GM11168 (cell line): ENCODE data around the gene TEX19.
"Not testable (repeated sequence)": the region's sequence is repeated elsewhere in the genome, so short reads cannot be mapped to it uniquely, and the experiment has no call there.

Experiments
- in situ Hi-C: fragments of 300-500 bp; cut with MboI; formaldehyde crosslinking; loops from one replicate; pipeline ENCODE4 v1.12.0; 2022; ENCODE audit warnings: low sequenced_read_pairs; ENCODE audit not compliant: unreplicated experiment

Gene TEX19

GRCh38 chr17:82333279-82334171 is 25.5 kb upstream of the TEX19 start, which contains the start of gene SECTM1:
SECTM1 (minus strand) TSS chr17:82333766; CDS start chr17:82327240, 6,526 bp downstream.
- in situ Hi-C loops: no loop called here

GRCh38 chr17:82334204-82334621 is 24.8 kb upstream of the TEX19 start:
- in situ Hi-C loops: no loop called here

DNA sequence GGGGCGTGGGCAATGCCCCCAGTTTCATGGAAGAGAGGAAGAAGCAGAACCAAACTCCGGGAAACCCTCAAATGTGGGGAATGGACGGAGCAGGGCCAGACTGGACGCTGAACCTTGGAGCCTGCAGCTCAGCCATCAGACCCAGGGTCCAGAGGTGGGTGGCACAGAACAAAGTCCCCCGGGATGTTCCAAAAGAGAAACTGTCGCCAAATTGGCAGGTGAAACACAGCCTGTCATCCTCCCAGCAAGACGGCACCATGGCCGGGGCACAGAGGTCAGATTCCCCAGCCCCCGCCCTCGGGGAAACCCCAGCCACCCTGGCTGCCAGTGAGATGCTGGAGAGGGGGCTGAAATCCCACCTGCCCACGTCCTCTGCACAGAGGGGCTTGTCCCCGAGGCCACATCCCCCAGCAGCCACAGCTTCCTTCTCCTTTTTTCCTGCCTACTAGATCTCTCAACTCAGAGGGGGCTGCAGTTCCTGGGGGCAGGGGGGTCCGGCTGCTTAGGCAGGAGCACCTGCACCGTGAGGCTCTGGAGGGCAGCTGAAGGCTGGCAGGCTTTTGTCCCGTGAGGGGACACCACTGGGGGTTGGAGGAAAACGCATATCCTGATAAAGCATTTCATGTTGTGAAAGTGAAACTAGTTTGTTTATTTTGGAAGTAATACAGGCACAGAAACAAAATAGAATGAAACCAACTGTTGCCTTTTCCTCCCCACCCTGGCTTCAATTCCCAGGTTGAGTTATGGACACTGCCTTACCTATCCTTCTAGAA is 24.2 kb upstream of the TEX19 start:
- in situ Hi-C loops: no loop called here

GRCh38 chr17:82338858-82339633 is 20.0 kb upstream of the TEX19 start:
- in situ Hi-C loops: no loop called here

DNA sequence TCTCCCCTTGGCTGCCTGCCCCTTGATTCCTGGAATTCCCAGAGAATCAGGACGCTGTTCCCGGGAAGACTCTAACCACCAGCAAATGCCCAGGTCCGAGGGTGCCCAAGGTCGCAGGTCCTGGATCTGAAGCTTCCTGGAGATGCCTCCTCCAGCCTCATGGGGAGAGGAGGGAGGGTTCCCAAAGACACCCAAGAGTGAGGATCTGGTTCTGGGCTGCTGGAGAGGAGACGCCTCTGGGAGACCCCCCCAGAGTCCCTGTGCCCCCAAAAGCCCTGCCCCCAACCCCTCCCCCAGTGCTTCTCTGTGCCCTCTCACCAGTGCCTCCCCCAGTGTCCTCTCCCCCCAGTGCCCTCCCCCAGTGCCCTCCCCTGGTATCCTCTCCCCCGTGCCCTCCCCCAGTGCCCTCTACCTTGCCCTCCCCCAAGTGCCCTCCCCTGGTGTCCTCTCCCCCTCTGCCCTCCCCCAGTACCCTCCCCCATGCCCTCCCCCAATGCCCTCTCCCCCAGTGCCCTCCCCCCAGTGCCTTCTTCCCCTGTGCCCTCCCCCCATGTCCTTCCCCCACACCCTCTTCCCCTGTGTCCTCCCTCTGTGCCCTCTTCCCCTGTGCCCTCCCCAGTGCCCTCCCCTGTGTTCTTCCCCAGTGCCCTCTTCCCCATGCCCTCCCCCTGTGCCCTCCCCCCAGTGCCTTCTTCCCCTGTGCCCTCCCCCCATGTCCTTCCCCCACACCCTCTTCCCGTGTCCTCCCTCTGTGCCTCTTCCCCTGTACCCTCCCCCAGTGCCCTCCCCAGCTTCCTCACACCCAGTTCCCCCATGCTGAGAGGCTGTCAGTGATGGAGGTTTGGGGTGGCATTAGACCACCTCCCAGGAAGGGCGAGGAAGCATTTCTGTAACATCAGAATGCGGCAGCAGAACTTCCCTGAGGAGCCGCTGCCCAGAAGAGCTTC is 19.1 kb upstream of the TEX19 start:
- in situ Hi-C loops: no loop called here

DNA sequence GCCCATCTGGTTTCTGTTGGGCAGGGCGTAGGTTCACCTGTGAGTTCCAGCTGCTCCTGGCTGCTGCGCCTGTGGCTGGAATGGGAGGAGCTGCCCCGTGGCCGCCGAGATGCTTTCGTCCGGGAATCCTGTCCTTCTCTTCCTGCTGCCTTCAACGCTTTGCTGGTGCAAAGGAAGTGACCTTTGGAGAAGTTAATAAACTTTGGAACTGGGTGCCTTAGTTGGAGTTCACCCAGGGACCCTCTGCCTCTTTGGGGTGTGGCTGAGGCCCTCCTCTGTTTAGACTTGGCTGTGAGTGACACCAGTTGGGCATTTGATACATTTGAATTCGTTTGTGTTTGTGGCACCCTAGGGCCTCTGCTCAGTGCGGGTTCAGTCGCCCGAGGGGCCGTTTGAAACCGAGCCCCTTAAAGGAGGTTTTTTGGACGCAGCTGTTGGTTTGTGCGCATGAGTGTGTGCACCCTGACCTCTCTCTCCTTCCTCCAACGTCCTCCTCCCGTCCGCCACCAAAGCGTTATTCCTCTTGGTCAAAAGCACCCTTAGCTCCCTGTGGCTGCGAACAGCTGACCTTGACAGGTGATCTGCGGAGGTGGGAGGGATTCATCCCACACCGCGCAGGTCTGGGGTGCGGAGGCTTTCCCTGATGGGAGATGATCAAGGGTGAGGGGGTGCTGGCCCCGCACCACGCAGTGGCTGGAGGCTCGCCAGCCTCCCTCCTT is 16.5 kb upstream of the TEX19 start:
- in situ Hi-C loops: no loop called here

- in situ Hi-C loops: no loop called here
Measured at GRCh38 chr17:82343560-82343959, 15.5 kb upstream of the TEX19 start.

GRCh38 chr17:82344175-82344907 is 14.7 kb upstream of the TEX19 start:
- in situ Hi-C loops: no loop called here

- in situ Hi-C loops: no loop called here
Measured at GRCh38 chr17:82345151-82345976, 13.7 kb upstream of the TEX19 start.

DNA sequence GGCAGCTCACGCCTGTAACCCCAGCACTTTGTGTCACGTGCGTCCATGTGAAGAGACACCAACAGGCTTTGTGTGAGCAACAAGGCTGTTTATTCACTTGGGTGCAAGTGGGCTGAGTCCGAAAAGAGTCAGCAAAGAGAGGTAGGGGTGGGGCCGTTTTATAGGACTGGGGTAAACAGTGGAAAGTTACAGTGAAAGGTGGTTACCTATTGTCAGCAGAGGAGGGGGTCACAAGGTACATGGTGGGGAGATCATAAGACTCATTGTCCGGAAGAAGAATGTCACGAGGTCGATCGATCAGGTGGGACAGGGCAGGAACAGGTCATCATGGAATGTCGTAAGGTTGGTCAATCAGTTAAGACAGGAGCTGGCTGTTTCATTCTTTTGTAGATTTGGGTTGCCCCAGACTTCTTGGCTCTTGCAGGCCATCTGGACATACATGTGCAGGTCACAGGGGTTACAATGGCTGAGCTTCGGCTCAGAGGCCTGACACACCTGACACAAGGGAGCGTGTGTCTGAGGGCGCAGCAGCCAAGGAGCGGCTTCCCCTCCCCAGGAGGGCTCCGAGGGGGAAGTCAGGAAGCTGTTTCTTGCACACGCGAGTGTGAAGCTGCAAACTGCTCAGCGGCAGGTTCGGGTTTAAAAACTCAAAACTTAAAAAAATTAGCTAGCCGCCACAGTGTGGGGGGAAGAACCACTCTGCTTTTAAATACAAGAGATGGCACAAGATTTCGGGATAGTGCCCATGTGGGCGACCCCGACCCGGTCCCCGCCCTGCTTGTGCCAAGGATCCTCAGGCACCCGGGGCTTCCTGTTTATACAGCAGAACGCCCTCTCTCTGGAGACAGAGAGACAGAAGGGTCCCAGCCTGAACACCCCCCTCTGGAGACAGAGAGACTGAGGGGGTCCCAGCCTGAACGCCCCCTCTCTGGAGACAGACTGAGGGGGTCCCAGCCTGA is 12.4 kb upstream of the TEX19 start:
- in situ Hi-C loops: no loop called here

GRCh38 chr17:82347994-82348393 is 11.1 kb upstream of the TEX19 start:
- in situ Hi-C loops: not testable (repeated sequence)

DNA sequence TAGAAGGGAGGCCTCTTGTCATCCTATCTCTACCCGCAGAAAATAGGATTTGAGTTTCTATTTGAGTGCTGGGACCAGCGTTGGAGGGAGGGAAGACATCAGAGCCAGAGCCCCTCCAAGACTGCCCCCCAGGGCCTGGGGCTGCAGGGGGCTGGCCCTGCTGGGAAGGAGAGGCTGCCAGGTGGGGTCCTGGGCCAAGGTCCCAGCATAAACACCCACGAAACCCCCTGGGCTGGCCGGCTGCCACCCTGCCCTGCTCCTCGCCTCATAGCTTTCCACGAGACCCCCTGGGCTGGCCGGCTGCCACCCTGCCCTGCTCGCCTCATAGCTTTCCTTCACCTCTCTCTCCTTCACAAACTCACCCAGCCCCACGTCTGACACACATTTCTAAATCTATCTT is 10.6 kb upstream of the TEX19 start:
- in situ Hi-C loops: no loop called here

GRCh38 chr17:82348866-82349265 is 10.2 kb upstream of the TEX19 start:
- in situ Hi-C loops: no loop called here

DNA sequence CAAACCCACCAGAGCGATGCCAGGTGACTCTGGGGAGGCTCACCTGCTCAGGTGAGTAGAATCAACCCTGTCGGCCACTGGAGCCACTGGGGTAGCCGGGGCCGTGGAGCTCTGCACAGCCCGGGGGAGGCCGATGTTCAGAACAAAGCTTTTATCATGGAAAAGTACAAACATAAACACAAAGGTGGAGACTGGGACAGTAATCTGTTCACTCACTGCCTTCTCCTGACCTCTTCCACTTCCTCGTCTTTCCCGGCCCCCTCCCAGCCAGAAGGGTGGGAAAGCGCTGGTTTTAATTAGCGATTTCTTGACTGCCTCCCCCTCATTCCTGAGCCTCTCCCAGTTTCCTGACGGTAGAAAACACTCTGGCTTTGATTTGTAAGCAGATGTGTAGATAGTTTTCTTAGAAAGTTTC is 9.8 kb upstream of the TEX19 start:
- in situ Hi-C loops: no loop called here

- in situ Hi-C loops: no loop called here
Measured at GRCh38 chr17:82350182-82351030, 8.6 kb upstream of the TEX19 start.
